NCI-H345 treated with DMSO at 0.1 percent for 48 hours (cell line): ENCODE data around the gene NTS.

Experiments used
- DNase-seq: peaks from one replicate; lab custom pipeline; 2025; ENCODE audit not compliant: unreplicated experiment; lab: John Stamatoyannopoulos, UW

NTS gene

GRCh38 chr12:85920324-85920947 lies 46.3 kb downstream of the NTS start:
- peak; percentile 67 for DNase-seq

GRCh38 chr12:85923767-85924331 lies 49.8 kb downstream of the NTS start:
- peak; percentile 6 for DNase-seq

GRCh38 chr12:85927166-85927565 lies 53.1 kb downstream of the NTS start:
- DNase-seq: no peak
